ENCODE data around the gene GLDC.
"Not testable (repeated sequence)": the region's sequence is repeated elsewhere in the genome, so short reads cannot be mapped to it uniquely, and the experiment has no call there.

Gene GLDC

DNA sequence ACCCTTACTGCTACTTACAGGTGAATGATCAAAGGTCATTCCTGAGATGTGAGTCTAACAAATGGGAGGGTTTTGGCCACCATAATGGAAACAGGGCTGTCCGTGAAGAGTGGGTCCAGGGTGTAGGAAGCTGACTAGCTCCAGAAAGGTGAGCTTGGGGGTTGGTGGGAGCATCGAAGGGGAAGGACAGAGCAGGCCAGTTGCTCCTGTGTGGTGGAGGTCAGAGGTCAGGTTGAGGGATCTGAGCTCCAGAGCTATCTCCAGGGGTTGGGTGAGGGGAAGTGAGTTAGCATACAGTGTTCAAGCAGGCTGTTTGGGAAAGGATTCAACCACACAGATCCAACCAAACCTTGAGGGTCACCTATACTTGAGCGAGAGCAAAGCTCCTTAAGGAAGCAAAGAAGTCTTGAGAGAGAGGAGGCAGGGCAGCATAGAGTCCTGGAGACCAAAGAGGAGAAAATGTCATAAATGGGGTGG is 18.7 kb upstream of the GLDC start:
- DNase-seq (ENCODE audit: low read depth in 2 of 2) = no peak

DNA sequence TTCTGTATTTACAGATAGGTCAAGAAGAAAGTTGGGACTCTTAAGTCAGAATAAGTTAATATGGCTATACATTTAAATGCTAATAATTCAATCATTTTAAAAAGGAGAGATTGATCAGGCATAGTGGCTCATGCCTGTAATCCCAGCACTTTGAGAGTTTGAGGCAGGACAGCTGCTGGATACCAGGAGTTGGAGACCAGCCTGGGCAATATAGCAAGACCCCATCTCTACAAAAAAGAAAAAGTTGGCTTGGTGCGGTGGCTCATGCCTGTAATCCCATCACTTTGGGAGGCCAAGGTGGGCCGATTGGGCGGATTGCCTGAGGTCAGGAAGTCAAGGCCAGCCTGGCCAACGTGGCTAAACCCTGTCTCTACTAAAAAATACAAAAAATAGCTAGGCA is 15.0 kb upstream of the GLDC start:
- no peak for DNase-seq (ENCODE audit: low read depth in 2 of 2)

DNA sequence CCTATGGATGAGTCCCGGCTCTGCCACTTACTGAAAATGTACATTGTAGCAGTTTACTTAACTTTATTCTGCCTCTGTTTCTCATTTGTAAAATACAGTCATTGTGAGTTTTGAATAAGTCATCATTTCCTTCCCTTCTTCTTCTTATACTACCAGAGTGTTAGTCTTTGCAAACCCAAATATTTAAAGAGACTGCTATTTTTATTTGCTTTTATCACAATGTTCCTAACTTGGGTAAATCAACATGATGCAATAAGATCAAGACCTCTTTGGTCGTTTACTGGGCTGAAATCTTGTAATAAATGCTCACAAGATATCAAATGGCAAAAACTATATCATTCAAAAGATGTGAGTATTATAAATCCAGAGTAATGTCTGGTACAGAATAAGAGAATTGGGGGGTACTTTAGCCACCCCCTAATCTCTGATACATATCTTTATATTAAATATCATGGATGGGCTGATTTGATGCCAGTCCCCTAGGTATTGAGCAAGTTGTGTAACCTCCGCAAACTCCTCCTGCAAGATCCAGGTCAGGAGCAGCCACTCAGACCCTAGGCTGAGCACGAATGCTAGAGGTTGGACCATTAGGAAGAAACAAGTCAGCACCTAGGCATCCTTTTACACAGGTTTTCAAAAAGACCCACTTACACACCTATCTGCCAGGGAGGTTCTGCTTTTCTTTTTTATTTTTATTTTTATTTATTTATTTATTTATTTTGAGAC is 13.3 kb upstream of the GLDC start:
- DNase-seq (ENCODE audit: low read depth in 2 of 2) = no peak

DNA sequence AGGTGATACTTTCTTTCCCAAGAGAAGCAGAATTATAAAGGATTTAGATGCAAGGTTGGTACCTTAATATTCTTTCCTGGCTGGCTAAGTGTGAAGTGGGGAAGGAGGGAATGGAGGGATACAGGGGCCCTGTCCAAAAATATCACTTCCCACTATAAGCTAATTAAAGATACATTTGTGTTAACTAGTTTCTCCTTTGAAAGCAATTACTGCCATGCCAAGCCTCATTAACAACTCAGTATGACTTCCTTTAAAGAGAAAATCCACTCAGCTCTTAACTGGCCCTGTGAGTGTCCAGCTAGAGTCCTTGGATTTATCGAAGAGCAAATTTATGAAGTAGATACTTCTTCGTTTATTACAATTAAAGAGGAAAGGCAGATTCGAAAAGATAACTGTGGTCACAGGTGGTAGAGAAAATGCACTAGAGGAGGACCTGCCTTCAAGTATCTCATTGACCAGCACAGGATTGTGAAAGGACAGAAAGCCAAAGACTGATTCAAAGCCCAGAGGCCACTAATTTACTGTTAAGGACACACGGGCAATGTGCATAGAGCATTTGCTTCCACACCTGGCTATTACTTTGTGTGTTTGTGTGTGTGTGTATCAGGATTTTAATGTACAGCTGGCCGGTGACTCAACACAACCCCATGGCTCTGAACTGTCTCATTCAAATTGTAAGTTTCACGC is 11.2 kb upstream of the GLDC start:
- no peak for DNase-seq (ENCODE audit: low read depth in 2 of 2)

DNA sequence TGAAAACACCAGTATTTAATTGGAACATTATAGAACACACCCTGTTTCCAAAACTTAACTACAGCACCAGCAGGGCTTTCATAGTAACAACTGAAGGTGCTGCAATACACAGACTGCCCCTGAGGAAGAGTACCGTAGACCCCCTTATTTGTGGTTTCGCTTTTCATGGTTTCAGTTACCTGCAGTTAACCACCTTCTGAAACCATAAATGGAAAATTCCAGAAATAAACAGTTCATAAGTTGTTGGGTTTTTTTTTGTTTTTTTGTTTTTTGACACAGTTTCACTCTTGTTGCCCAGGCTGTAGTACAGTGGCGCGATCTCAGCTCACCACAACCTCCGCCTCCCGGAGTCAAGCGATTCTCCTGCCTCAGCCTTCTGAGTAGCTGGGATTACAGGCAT is 9.5 kb upstream of the GLDC start:
- DNase-seq (ENCODE audit: low read depth in 2 of 2) = no peak

DNA sequence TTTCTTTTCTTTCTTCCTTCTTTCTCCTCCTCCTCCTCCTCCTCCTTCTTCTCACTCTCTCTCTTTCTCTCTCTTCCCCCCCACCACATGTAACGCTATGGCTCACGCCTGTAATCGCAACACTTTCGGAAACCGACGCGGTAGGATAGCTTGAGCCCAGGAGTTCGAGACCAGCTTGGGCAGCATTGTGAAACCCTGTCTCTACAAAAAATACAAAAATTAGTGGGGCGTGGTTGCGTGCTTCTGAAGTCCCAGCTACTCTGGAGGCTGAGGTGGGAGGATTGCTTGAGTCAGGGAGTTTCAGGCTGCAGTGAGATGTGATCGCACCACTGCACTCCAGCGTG is 736 bp upstream of the GLDC start:
- DNase-seq (ENCODE audit: low read depth in 2 of 2) = peak in 1 of 2 donors; percentile 7

DNA sequence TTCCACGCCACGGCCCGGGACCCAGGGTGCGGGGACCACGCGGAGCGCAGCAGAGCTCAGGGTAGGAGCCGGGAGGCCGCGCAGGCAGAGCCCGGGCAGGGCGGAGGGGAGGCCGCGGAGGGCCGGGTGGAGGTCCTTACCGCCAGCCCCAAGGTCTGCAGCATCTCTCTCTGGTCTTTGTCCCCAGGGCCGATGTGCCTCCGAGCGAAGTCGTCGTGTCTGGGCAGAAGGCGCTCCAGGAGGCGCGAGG is 499 bp downstream of the GLDC start:
- peak in 1 of 2 donors; percentile 17 for DNase-seq (ENCODE audit: low read depth in 2 of 2)

DNA sequence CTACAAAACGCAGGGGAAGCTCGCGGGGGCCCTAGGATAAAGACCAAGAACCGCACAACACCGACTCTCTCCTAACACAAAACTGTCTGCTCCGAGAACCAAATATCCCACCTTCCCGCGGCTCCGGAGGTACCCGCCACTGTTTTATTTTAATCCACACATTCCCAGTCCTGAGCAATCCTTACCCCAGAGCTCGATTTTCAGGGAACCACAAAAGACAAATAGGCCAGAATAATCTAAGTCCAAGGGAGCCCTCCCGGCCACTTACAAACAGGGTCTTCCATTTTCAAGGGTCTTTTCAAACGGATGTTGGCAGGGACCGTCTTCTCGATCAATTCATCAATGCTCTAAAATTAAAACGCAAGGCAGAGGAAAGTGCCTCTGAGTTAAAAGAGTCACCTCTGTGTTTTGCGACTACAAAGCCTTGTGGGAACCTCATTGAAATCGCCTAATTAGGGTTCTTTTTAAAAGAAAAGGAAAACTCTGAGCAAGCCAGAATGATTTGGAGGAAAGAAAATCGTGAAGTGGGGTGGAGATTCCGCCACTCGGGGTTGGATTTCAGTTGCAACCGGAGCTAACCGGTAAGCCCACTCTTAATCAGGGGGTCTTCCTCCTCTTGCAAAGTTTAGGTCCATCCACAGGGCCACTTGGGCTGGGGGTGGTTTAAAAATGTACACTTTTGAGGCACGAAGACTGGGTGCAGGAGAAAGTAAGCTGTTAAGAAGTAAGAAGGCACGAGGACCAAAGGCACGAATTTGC is 1.0 kb downstream of the GLDC start:
- DNase-seq (ENCODE audit: low read depth in 2 of 2) = no peak

DNA sequence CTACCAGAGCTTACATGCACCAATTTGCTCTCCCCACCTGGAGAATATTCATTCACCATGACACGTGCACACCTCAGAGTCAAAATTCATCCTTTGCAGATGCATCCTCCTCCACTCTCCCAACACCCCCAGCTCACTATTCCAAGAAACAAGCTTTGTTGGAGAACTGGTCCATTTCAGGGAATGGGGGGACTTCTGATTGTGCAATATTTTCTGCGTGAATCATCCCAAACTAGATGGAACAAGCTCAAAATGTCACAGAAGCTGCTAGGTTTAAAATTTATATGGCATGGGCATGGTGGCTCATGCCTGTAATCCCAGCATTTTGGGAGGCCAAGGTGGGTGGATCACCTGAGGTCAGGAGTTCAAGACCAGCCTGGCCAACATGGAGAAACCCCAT is 3.6 kb downstream of the GLDC start:
- no peak for DNase-seq (ENCODE audit: low read depth in 2 of 2)

DNA sequence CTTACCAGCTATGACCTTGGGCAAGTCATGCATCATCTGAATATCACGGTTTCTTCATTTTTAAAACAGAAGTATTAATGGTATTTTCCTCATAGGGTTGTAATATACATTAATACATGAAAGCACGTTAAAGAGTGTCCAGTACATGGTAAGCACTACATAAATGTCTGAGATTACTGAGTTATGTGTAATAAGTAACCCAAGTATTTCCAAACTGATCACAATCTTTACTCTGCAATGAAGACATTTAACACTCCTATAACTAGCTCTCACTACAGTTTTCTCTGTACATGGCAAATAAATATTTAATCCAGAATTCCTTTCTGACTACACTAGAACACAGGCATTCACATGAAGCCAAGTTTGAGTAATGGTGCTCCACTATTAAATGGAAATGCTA is 4.0 kb downstream of the GLDC start:
- no peak for DNase-seq (ENCODE audit: low read depth in 2 of 2)

DNA sequence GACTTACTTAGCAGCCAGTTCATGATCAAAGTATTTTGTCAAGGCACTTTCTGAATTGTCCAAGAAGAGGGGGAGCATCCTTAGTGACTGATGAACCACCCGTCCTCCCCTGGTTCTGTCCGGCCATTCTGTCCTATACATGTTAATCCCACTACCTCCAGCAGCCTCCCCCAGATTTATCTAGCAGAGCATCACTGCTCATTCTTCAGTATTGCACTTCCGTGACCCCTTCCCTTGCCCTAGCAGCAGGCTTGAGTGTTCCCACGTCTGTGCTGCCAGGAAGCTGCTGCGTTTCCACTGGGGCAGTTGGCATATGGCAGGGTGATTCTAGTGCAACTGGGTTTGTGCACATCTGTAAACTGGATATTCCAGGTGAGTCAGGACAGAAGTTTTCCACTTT is 4.5 kb downstream of the GLDC start:
- no peak for DNase-seq (ENCODE audit: low read depth in 2 of 2)

DNA sequence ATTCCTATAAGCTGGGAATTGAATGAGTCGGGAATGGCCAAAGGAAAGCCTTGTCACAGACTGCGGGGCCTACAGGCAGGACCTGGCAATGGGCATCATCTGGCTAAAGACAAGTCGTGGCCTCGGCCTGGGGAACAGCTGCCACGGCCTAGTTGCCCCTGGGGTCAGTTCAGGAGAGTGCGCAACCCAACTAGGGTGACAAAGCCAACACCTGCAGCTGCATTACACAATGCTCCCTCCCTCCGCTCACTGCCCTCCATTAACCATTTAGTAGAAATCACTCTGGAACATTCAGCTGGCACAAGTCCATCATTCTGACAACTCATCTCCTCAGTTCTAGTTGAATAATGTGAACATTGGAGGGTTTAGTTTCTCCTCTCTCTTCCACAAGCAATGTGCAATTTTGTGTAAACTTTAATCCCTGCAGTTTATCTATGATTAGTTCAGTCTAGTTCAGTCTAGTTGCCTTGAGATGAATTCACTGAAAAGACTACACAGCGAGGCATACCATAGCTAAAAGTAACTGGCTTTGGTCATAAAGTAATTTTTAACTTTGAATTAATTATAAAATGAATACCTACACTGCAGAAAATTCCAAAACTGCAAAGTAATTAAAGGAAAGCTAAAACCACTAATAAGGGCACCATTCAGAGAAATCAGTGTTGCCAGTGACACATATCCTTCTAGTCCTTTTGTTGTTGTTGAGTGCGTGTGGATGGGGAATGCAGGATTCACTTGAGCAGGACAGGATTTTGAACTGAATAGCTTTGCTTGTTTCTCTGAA is 5.1 kb downstream of the GLDC start:
- no peak for DNase-seq (ENCODE audit: low read depth in 2 of 2)

DNA sequence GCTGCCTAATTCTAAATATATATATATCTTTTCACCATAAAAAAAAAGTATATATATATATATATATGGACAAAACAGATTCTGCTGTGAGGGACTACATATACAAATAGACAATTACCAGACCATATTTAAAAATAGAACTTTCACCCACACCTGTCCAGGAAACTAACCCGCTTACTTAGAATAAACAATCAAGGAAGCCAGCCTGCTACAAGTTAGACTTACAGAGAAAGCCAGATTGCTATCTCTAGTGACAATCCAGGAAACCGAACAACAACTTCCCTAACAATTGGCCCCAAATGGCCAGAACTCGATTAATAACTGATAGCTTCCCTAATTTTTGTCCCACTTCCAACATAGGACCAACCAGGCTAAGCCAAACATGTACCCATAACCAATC is 5.9 kb downstream of the GLDC start:
- DNase-seq (ENCODE audit: low read depth in 2 of 2) = no peak

DNA sequence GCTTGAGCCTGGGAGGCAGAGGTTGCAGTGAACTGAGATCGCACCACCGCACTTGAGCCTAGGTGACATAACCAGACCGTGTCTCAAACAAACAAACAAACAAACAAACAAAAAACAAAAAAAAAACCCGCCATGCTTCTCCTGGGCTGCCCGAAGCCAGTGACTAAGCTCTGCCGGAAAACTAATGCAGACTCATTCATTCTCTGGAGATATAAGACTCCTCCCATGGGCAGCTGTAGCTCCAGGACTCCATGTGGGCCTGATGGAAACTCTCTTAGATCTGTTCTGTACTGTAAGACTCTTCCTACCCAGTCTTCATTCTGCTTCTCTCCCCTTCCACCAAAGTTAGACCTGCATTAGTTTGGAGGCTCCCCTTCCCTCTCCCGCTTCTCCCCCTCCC is 11.1 kb downstream of the GLDC start:
- DNase-seq (ENCODE audit: low read depth in 2 of 2) = no peak

DNA sequence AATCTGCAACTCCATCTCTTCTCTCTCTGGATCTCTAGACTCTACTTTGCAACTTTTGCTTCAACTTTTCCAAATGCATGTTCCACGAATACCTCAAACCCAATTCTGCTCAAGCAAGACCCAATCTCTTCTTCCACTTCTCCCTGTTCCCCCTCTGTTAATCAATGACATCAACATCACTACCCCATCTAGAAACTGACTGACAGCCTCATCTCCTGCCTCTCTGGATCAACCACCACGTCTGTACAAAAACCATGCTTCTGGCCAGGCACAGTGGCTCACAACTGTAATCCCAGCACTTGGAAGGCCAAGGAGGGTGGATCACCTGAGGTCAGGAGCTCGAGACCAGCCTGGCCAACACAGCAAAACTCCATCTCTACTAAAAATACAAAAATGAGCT is 12.2 kb downstream of the GLDC start:
- DNase-seq (ENCODE audit: low read depth in 2 of 2) = no peak

DNA sequence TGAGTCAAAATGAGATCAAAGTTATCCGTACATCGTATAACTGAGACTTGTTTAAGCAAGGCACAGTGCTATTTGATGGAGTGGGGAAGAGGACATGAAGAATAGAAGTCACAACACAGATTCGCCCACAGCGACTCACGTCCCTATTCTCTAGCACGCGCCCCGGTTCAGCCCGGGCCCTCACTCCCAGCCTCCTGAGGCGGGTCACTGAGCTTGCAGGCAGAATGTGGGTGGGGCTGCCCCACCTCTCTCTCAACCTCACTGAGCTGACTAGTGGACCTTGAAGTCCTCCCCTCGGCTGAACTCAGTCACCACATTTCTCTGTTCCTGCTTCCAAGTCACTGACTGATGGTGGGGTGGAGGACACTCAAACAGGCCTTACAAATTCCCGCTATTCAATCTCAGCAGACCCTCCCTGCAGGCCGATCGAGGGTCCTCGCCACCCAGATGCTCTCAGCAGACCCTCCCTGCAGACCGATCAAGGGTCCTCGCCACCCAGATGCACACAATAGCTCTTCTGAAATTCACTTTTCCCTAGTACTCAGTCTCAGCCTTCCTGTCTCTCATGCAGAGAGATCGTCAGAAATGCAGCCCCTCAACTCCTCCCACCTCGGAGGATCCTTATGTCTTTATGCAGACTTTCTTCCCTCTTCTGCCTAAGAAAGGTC is 12.9 kb downstream of the GLDC start:
- DNase-seq (ENCODE audit: low read depth in 2 of 2) = no peak

DNA sequence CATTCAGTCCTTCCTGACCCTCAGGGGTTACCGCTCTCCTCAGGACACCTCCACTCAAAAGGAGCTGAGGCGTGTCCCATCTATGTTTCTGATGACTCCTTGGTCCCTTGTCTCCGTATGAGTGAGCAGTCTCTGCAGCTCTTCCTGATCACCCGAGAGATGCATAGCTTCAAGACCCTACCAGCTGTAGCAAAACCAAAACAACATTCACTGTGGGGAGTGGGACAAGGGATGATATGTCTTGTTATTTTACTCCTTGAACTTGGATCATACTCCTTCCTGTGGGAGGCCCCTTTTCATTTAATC is 14.4 kb downstream of the GLDC start:
- DNase-seq (ENCODE audit: low read depth in 2 of 2) = no peak

DNA sequence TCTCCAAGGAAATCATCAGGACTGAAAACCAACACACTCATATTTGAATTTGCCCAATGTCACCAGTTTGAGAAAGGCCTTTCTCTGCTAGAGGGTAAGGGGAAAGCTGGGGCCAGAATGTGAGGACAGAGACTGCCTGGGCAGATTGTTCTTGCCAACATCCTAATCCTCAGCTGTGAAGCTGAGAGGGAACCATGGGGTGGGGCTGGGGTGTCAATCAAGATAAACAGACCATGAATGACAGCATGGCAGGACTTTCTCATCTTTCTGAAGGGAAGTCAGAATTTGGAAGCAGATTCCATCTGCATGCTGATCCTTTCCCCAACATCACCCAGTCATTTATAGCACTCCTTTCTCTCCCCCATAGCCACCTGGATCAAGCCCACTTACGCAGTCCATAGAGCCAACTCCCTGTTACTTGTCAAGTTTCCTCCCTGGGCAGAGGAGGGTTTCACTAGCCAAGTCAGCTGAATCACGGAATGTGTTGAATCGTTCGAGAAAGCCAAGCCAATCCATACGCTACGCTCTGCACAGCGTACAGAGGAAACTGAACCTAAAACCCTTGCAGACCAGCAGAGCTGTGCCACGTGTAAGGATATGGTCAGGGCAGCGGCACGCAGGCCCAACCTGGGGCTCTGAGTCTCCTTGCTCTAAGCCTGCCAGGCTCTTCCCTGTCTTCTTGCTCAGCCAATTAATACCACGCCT is 14.9 kb downstream of the GLDC start:
- no peak for DNase-seq (ENCODE audit: low read depth in 2 of 2)

DNA sequence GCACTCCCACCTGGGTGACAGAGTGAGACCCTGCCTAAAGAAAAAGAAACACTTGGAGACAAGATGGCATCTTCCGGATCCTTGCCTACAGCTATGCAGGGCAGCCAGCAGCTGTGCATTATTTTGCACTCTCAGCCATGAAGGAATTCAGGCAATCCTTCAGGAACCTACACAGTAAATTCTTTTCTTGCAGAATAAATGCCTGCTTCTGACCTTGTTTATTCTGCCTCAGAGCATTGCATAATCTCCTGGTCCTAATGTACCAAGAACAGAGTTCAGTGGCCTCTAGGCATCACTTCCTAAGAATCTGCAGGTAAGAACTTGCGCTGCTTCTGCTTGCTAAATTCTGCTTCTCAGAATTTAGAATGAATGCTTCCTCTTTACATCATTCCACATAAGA is 16.8 kb downstream of the GLDC start:
- no peak for DNase-seq (ENCODE audit: low read depth in 2 of 2)

DNA sequence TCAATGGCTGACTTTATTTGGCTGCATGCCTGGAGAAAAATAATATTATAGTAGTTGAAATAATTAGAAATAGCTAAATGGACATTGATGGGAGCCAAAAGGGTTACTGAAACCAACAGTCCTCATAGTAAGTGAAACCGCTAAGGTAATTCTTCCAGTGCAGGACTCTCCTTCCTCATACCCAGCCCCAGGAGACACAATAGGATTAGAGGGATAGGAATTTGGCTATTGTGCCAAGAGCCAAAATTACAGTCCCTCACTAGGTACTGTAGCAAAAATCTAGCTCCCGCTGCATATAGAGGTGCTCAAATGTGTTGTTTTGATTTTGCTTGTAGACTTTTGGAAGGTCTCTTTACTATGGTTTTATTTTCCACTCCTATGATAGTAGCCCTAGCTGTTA is 20.2 kb downstream of the GLDC start:
- no peak for DNase-seq (ENCODE audit: low read depth in 2 of 2)

DNA sequence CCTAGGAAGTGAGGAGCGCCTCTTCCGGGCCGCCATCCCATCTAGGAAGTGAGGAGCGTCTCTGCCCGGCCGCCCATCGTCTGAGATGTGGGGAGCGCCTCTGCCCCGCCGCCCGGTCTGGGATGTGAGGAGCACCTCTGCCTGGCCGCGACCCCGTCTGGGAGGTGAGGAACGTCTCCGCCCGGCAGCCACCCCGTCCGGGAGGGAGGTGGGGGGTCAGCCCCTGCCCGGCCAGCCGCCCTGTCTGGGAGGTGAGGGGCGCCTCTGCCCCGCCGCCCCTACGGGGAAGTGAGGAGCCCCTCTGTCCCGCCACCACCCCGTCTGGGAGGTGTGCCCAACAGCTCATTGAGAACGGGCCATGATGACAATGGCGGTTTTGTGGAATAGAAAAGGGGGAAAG is 22.7 kb downstream of the GLDC start:
- DNase-seq (ENCODE audit: low read depth in 2 of 2) = not testable (repeated sequence)

DNA sequence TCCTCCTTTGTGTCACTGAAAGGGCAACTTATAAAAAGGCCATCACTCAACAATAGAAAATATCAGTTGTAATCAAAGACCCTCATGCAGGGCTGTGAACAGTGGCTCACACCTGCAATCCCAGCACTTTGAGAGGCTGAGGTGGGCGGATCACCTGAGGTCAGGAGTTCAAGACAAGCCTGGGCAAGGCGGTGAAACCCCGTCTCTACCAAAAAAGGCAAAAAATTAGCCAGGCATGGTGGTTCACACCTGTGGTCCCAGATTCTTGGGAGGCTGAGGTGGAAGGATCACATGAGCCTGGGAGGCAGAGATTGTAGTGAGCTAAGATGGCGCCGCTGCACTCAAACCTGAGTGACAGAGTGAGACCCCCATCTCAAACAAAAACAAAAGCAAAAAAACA is 24.7 kb downstream of the GLDC start:
- no peak for DNase-seq (ENCODE audit: low read depth in 2 of 2)
